GM12878 (cell line): Measurements from ENCODE around the gene YES1. TPM values are rescaled to one million over a fixed set of nuclear protein-coding genes. Genes with fewer than 3 reads are reported as not detected.
A peak's percentile ranks its signal among the peaks of the same experiment; 100 is the strongest.

Experiments
- ATAC-seq: fragments of 200-7000 bp; cut with Tn5 transposase; 3 replicates; pipeline ENCODE4 v1.9.1; 2020; ENCODE audit warnings: mild to moderate bottlenecking, moderate library complexity
- BruUV-seq: library from RNA; stranded (reverse); fragments of 400-500 nt; replicated peaks from 2 replicates; lab custom pipeline; 2021; lab: Mats Ljungman, UMichigan
- CTCF ChIA-PET: fragments of 300-600 bp; sonication (Branson Sonifier 250); formaldehyde crosslinking; extraction: SDS; loops from one replicate; lab custom pipeline; 2021; ENCODE audit warnings: inconsistent platforms; lab: Yijun Ruan, JAX
- POLR2A ChIA-PET: fragments of 350-600 bp; formaldehyde crosslinking; extraction: SDS; loops from one replicate; lab custom pipeline; 2021; ENCODE audit warnings: inconsistent platforms; lab: Charles Lee
- RAD21 ChIA-PET: fragments of 300-600 bp; sonication (Branson Sonifier 250); formaldehyde crosslinking; loops from one replicate; lab custom pipeline; 2023; ENCODE audit warnings: antibody characterized with exemption; ENCODE audit not compliant: unreplicated experiment; lab: Charles Lee
- SMC1A ChIA-PET: fragments of 300-600 bp; sonication (Branson Sonifier 250); formaldehyde crosslinking; loops from one replicate; lab custom pipeline; 2023; ENCODE audit not compliant: unreplicated experiment, uncharacterized antibody; lab: Charles Lee
- DNase-seq: peaks from one replicate; pipeline ENCODE4 v3.0.0-alpha.2; 2011; ENCODE audit warnings: low read depth, low spot score
- FAIRE-seq: peaks from 3 replicates; lab custom pipeline; 2011; peaks lifted over from hg19 to GRCh38; lab: Jason Lieb, UNC
- H2AFZ ChIP-seq: 2 replicates; pipeline ENCODE4 v1.6.0; 2011; ENCODE audit warnings: low read depth, low read length, control low read depth; ENCODE audit not compliant: control insufficient read depth
- H3K27ac ChIP-seq: 2 replicates; pipeline ENCODE4 v1.5.1; 2011; ENCODE audit warnings: control low read depth; ENCODE audit not compliant: control insufficient read depth, insufficient read depth
- H3K27me3 ChIP-seq, 2 experiments: replicated peaks in 1 of 2; 2 replicates each; pipeline versions ENCODE4 v1.6.0 to v1.6.1; 2011; ENCODE audit warnings: low read length in 1 of 2; ENCODE audit not compliant: control insufficient read depth in 2 of 2, insufficient read depth in 2 of 2
- H3K36me3 ChIP-seq, 2 experiments: 2 replicates each; pipeline ENCODE4 v1.5.1; 2011; ENCODE audit warnings: low read length in 1 of 2; ENCODE audit not compliant: control insufficient read depth in 2 of 2, insufficient read depth in 2 of 2
- H3K4me1 ChIP-seq: 2 replicates; pipeline ENCODE4 v1.6.1; 2011; ENCODE audit warnings: mild to moderate bottlenecking, low read length, moderate library complexity, mixed read lengths; ENCODE audit not compliant: control insufficient read depth, insufficient read depth
- H3K4me2 ChIP-seq: 2 replicates; pipeline ENCODE4 v1.6.0; 2011; ENCODE audit warnings: control low read depth; ENCODE audit not compliant: control insufficient read depth, insufficient read depth
- H3K4me3 ChIP-seq: fragments of 200-600 bp; sonication (generic); 2 replicates; pipeline ENCODE4 v1.5.1; 2016
- H3K79me2 ChIP-seq: 2 replicates; pipeline ENCODE4 v1.6.0; 2011; ENCODE audit warnings: low read length; ENCODE audit not compliant: control insufficient read depth, insufficient read depth
- H3K9ac ChIP-seq: 2 replicates; pipeline ENCODE4 v1.8.0; 2011; ENCODE audit warnings: low read length, control low read depth, mixed read lengths; ENCODE audit not compliant: control insufficient read depth, insufficient read depth
- H3K9me3 ChIP-seq: replicated peaks from 3 replicates; pipeline ENCODE4 v1.5.1; 2011; ENCODE audit warnings: mild to moderate bottlenecking, low read length; ENCODE audit not compliant: control insufficient read depth, insufficient read depth
- H4K20me1 ChIP-seq: 2 replicates; pipeline ENCODE4 v1.6.0; 2011; ENCODE audit not compliant: control insufficient read depth, insufficient read depth
- ATF7 ChIP-seq: fragments of 450-650 bp; IDR thresholded peaks from 2 replicates; pipeline ENCODE4 v1.6.1; 2016; ENCODE audit warnings: low read depth, mild to moderate bottlenecking
- JUNB ChIP-seq: IDR thresholded peaks from 2 replicates; pipeline ENCODE4 v1.6.1; 2016; ENCODE audit warnings: antibody characterized with exemption, mild to moderate bottlenecking
- KAT2A ChIP-seq: conservative IDR thresholded peaks from 2 replicates; pipeline ENCODE4 v1.6.1; 2011; ENCODE audit warnings: low read depth, low read length; ENCODE audit not compliant: control insufficient read depth
- NFIC ChIP-seq: IDR thresholded peaks from 2 replicates; pipeline ENCODE4 v1.6.1; 2012; ENCODE audit warnings: low read depth, mild to moderate bottlenecking, inconsistent platforms, low read length, moderate library complexity
- NR2C2 ChIP-seq: IDR thresholded peaks from 2 replicates; pipeline ENCODE4 v1.6.1; 2011; ENCODE audit warnings: borderline replicate concordance, low read depth; ENCODE audit not compliant: control insufficient read depth, insufficient read length
- POLR2AphosphoS5 ChIP-seq: IDR thresholded peaks from 2 replicates; pipeline ENCODE4 v1.6.1; 2011; ENCODE audit warnings: mild to moderate bottlenecking, low read length, inconsistent platforms
- PRDM15 ChIP-seq: fragments of 450-650 bp; formaldehyde crosslinking; IDR thresholded peaks from 2 replicates; pipeline ENCODE4 v1.4.0; 2020; ENCODE audit warnings: mild to moderate bottlenecking, moderate library complexity
- SMAD5 ChIP-seq: IDR thresholded peaks from 2 replicates; pipeline ENCODE4 v1.6.1; 2016; ENCODE audit warnings: antibody characterized with exemption, low read depth
- STAT1 ChIP-seq: fragments of 450-650 bp; conservative IDR thresholded peaks from 2 replicates; pipeline ENCODE4 v1.6.1; 2014; ENCODE audit warnings: antibody characterized with exemption, mild to moderate bottlenecking
- WGBS: methylation state at CpG from one replicate; pipeline ENCODE4 v1.1.6; 2016; ENCODE audit warnings: low lambda C conversion rate; ENCODE audit not compliant: insufficient replicate concordance, insufficient coverage; ENCODE audit errors: missing lambda C conversion rate; 5-methylcytosine and 5-hydroxymethylcytosine counted together
- in situ Hi-C: fragments of 300-500 bp; cut with MboI; formaldehyde crosslinking; loops from 9 replicates; pipeline ENCODE4 v1.14.3; 2018; ENCODE audit warnings: mixed read lengths
- intact Hi-C: fragments of 100-400 bp; cut with micrococcal nuclease; formaldehyde crosslinking; loops from one replicate; pipeline ENCODE4 v1.14.2; 2022; ENCODE audit not compliant: unreplicated experiment
- polyA plus RNA-seq, 11 experiments: library from polyadenylated mRNA; depleted of rRNA in 4 of 11; unstranded in 6 of 11; stranded (reverse) in 5 of 11; fragments of >200 nt; fragmentation: Nextera tagmentation in 4 of 11; fragmentation: Illumina TruSeq in 1 of 11; extraction: Ambion mirVana in 4 of 11; extraction: Trizol in 1 of 11; gene quantifications; 1 replicate in 1 of 11; 2 replicates in 10 of 11; pipeline versions ENCODE4 v1.2.1 to v1.2.3, GENCODE V29; 2011 to 2016; ENCODE audit warnings: inconsistent platforms in 2 of 11, missing spikeins in 2 of 11, low read depth in 1 of 11
- total RNA-seq, 4 experiments: library from RNA; depleted of rRNA in 3 of 4; stranded (reverse); fragments of >200 nt in 3 of 4; fragmentation: Illumina TruSeq in 1 of 4; extraction: Trizol in 1 of 4; gene quantifications; 2 replicates each; pipeline versions ENCODE4 v1.2.1 to v1.2.3, GENCODE V29; 2013 to 2021

The YES1 gene
- total and polyA plus RNA-seq, 10 of the 15 experiments (the other 5 are each of a cell fraction or from before 2014, with no cell fraction given), result 2.3 to 7.9 (median 5.8) TPM

GRCh38 chr18:825891-826585, 14.0 kb upstream of the YES1 start (continued):
- TF ChIP-seq PRDM15 (CRISPR knock-in tag) (no peak), ATF7 (no peak)
- TF ChIP-seq, all 136 proteins: peak for 0

- in situ Hi-C loops (no loop called here), intact Hi-C loops (no loop called here)
- no peaks in the 10 kb centered on the region for H3K36me3 ChIP-seq
- no peaks in the 10 kb centered on the region for H3K9me3 ChIP-seq
- H3K79me2 ChIP-seq, result no peaks in the 10 kb centered on the region
- no peak overlapping the region for H2AFZ ChIP-seq
- FAIRE-seq (no peak), ATAC-seq (peak; percentile 59), DNase-seq (no peak)
- no peaks in the 10 kb centered on the region; a peak in 1 of 4 replicates for H3K27me3 ChIP-seq
- no peaks in the 10 kb centered on the region for H4K20me1 ChIP-seq
- 52% methylated on average over 2 of the region's 2 CpGs for WGBS
- RAD21 ChIA-PET, result interaction anchor here (0.7 kb wide), 1 partner anchor 15 kb away, joined by 3 read pairs; no protein-coding TSS in a partner anchor
- TF ChIP-seq NR2C2 (no peak), NFIC (no peak), SMAD5 (no peak), POLR2AphosphoS5 (no peak), STAT1 (no peak), JUNB (no peak), KAT2A (no peak), PRDM15 (CRISPR knock-in tag) (no peak)
- H3K4me1 ChIP-seq, result no peaks in the 10 kb centered on the region
- no peak overlapping the region for H3K9ac ChIP-seq
- H3K4me2 ChIP-seq, result no peak overlapping the region
- BruUV-seq, result no TSS peak
- POLR2A ChIA-PET, result no interaction called here
- H3K27ac ChIP-seq, result no peak overlapping the region
- CTCF ChIA-PET, result interaction anchor here (0.6 to 2.5 kb wide), 5 partner anchors 9 to 147 kb away, joined by 3 to 10 read pairs (median 3); no protein-coding TSS in a partner anchor
- SMC1A ChIA-PET, result interaction anchor here (0.7 to 1.6 kb wide), 6 partner anchors 11 to 87 kb away, joined by 3 to 5 read pairs (median 4); no protein-coding TSS in a partner anchor
- no peak overlapping the region for H3K4me3 ChIP-seq
Observed at GRCh38 chr18:824179-824578, 12.1 kb upstream of the YES1 start.
